Prostate gland (tissue), 2 donors: Measurements from ENCODE around the gene DTWD2.
"Not testable (repeated sequence)": the region's sequence is repeated elsewhere in the genome, so short reads cannot be mapped to it uniquely, and the experiment has no call there.

Experiments
- CTCF ChIP-seq, 4 experiments: fragments of 200-600 bp in 2 of 4; fragments of 450-650 bp in 2 of 4; sonication (generic) in 2 of 4; IDR thresholded peaks; 1 replicate in 3 of 4; 2 replicates in 1 of 4; pipeline ENCODE4 v1.5.1; 2016 to 2019; ENCODE audit warnings: antibody characterized with exemption in 4 of 4, mild to moderate bottlenecking in 2 of 4, moderate library complexity in 2 of 4
- POLR2AphosphoS5 ChIP-seq: sonication (generic); formaldehyde crosslinking; IDR thresholded peaks from one replicate; pipeline ENCODE4 v1.6.1; 2017; ENCODE audit warnings: antibody characterized with exemption

DNA sequence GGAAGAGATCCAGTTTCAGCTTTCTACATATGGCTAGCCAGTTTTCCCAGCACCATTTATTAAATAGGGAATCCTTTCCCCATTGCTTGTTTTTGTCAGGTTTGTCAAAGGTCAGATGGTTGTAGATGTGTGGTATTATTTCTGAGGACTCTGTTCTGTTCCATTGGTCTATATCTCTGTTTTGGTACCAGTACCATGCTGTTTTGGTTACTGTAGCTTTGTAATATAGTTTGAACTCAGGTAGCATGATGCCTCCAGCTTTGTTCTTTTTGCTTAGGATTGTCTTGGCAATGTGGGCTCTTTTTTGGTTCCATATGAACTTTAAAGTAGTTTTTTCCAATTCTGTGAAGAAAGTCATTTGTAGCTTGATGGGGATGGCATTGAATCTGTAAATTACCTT lies 4.8 kb upstream of the DTWD2 start:
- not testable (repeated sequence) for TF ChIP-seq CTCF (IDR thresholded peaks at IDR 0.05); POLR2AphosphoS5
